ENCODE data around the gene PAQR4. TPM values are rescaled to one million over a fixed set of nuclear protein-coding genes. Genes with fewer than 3 reads are reported as not detected.

PAQR4 gene
- total RNA-seq, 1 donor from 2014 or later = 7.4 TPM

GRCh38 chr16:3013491-3013951, 44.4 kb downstream of the PAQR4 start:
- peaks cover 14% of the 10 kb centered on the region for H3K4me1 ChIP-seq
- TF ChIP-seq CTCF (IDR thresholded peaks at IDR 0.05) = no peak
- H3K27ac ChIP-seq = no peak overlapping the region
- no peak overlapping the region for H3K4me3 ChIP-seq
- intact Hi-C loops (cut with DNase I) = no loop called here
- no peak for DNase-seq
- H3K27me3 ChIP-seq = peaks cover 33% of the 10 kb centered on the region
- no peak for ATAC-seq
- no peaks in the 10 kb centered on the region for H3K9me3 ChIP-seq
- H3K36me3 ChIP-seq = no peaks in the 10 kb centered on the region

- ATAC-seq = no peak
Observed at GRCh38 chr16:3013998-3014690, 45.0 kb downstream of the PAQR4 start.

GRCh38 chr16:3014971-3015370, 45.8 kb downstream of the PAQR4 start:
- H3K4me3 ChIP-seq = no peak overlapping the region
- TF ChIP-seq CTCF (IDR thresholded peaks at IDR 0.05) = no peak
- peaks cover 26% of the 10 kb centered on the region for H3K27me3 ChIP-seq
- ATAC-seq (no peak), DNase-seq (no peak)
- no peaks in the 10 kb centered on the region for H3K9me3 ChIP-seq
- no peaks in the 10 kb centered on the region for H3K36me3 ChIP-seq
- intact Hi-C loops (cut with DNase I) = no loop called here
- peaks cover 19% of the 10 kb centered on the region for H3K4me1 ChIP-seq
- no peak overlapping the region for H3K27ac ChIP-seq

More at GRCh38 chr16:3013998-3014690, 45.0 kb downstream of the PAQR4 start:
- DNase-seq = no peak
- H3K4me1 ChIP-seq = peaks cover 14% of the 10 kb centered on the region
- intact Hi-C loops (cut with DNase I) = no loop called here
- no peaks in the 10 kb centered on the region for H3K9me3 ChIP-seq
- no peak overlapping the region for H3K27ac ChIP-seq
- H3K27me3 ChIP-seq = peaks cover 32% of the 10 kb centered on the region
- no peak overlapping the region for H3K4me3 ChIP-seq
- no peaks in the 10 kb centered on the region for H3K36me3 ChIP-seq
- TF ChIP-seq CTCF (IDR thresholded peaks at IDR 0.05) = no peak

GRCh38 chr16:3015865-3016521, 46.8 kb downstream of the PAQR4 start:
- ATAC-seq (no peak), DNase-seq (no peak)
- Histone ChIP-seq H3K27ac (no peak overlapping the region), H3K27me3 (peaks cover 26% of the 10 kb centered on the region), H3K36me3 (no peaks in the 10 kb centered on the region), H3K9me3 (no peaks in the 10 kb centered on the region), H3K4me1 (peaks cover 16% of the 10 kb centered on the region), H3K4me3 (no peak overlapping the region)
- TF ChIP-seq CTCF (IDR thresholded peaks at IDR 0.05) = no peak
- intact Hi-C loops (cut with DNase I) = no loop called here

- ATAC-seq = no peak
- H3K27me3 ChIP-seq = peaks cover 19% of the 10 kb centered on the region
- no peak overlapping the region for H3K27ac ChIP-seq
- intact Hi-C loops (cut with DNase I) = no loop called here
- H3K4me3 ChIP-seq = no peak overlapping the region
- no peak for TF ChIP-seq CTCF (IDR thresholded peaks at IDR 0.05)
- DNase-seq = no peak
- no peaks in the 10 kb centered on the region for H3K36me3 ChIP-seq
- H3K4me1 ChIP-seq = peaks cover 29% of the 10 kb centered on the region
- H3K9me3 ChIP-seq = no peaks in the 10 kb centered on the region
Observed at GRCh38 chr16:3017344-3017743, 48.2 kb downstream of the PAQR4 start.

Data from upper lobe of right lung (tissue), 1 donor.